Stimulated activated CD4-positive, alpha-beta T cell treated with anti-CD3 and anti-CD28 coated beads, Interleukin-2, amount 100 ng/mL, for 4 hours (primary cell): ENCODE data around the gene ESRRG.

ENCODE experiments used
- DNase-seq: peaks from one replicate; pipeline ENCODE4 v3.0.0-alpha.2; 2020; ENCODE audit warnings: low read depth

The ESRRG gene

DNA sequence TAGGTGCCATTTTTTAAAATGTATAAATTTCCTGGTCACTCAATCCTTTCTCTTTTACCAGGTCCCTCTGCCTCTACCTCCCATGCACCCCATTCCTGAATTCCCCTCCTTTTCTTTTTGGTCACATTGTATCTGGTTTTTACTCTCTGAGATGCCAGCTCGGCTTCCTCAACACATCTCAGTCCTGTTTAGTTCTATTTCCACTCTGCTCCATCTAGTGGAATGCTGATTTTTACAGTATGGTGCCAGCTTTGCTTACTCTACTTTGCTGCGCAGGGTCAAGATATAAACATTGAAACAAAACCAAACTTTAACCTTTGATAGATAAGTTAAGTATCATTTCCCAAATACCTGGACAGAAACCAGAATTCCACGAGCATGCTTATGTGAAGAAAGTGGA is 96.0 kb downstream of the ESRRG start:
- DNase-seq, result no peak

DNA sequence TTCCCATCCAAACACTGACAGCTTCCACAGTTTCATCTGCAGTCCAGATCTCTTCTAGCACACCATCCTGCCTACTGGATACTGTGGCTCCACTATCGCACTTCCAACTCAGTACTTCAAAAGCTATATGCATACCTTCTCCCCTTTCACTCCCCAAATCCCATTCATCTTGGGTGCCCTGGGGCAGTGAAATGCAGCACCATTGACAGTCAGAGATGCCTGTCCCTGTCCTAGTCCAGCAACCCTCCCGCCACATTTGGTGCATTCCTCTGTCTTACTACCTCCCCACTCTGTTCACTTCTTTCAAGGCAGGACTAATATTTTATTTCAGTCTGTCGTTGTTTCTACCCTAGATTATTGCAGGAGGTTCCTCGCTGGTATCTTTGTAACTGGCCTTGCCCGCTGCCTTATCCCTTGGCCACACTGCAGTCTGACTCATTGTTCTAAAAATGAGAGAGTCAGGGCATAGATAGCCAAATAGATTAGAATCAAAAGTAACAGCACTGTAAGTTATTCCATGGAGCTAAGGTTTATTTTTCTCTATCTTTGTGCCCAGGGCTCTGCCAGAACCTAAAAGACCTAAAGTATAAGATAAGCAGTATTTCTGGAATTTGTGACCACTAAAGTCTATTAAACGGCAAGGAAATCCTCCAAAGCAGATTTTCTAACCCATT is 96.7 kb downstream of the ESRRG start:
- DNase-seq, result no peak

DNA sequence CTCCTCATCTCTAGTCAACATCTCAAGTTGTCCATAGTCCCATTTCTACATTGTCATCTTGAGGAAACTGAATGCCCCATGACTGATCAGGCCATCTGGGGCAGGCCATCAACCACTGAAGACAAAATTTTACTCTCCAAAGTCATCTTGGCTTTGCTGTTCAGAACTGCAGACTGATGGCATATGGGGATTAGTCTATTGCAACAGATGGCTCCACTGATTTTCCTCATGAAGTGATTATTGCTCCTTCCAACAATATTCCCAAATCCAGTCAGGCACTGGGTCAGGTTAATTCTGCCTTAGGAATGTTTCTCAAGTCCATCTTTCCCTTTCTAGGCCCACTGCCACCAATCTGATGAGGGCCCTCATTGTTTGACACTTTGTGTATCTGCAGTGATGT is 101.7 kb downstream of the ESRRG start:
- no peak for DNase-seq

DNA sequence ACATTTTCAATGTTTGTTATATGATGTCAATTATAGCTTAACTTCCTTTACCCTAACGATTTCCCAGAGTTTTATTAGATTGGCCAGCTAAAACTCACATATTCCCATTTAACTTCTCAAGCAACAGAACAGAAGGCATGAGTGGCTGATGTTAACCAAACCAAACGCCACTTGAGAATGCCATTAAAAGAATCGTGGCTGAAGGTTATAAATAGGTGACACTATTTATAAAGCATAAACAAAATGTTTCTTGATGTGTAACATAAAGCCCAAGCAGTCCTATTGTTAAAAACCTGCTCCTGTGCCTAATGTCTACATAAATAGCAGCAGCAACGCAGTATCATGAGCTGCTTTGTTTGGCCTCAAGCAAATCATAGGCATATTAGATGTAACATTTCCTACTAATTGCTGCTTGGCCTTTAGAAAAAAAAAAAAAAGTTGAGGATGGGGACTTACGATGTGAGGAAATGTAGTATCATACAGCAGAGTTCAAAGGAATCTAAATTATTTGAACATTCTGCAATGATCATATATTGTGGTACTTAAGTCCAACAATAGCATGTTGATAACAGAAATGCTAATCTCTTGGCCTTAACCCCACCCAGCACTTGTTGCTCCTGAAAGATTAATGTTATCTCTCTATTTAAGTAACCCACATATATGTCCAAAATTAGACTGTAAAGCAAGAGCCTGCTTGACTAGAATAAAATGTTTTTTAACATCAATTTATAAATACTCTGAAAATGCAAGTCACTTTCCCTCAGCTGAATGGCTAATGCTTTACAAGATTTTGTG is 106.0 kb downstream of the ESRRG start:
- DNase-seq, result no peak

DNA sequence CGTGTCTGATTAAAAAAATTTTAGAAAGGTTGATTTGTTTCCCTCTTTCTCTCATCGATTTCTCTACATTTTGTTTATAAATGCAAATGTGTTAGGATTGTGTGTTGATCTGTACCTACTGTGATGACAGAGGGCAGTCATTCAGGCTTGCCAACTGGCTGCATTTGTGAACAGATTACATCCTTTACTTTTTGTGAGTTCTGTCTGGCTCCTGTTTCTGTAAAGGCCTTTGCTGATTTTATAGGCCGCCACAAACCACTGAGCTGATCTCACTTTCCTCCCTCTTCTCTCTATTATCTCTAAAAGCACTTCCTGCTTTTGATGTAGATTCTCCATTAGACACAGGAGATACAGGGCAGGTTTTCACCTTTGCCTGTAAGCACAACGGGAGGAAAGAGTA is 106.8 kb downstream of the ESRRG start:
- no peak for DNase-seq

DNA sequence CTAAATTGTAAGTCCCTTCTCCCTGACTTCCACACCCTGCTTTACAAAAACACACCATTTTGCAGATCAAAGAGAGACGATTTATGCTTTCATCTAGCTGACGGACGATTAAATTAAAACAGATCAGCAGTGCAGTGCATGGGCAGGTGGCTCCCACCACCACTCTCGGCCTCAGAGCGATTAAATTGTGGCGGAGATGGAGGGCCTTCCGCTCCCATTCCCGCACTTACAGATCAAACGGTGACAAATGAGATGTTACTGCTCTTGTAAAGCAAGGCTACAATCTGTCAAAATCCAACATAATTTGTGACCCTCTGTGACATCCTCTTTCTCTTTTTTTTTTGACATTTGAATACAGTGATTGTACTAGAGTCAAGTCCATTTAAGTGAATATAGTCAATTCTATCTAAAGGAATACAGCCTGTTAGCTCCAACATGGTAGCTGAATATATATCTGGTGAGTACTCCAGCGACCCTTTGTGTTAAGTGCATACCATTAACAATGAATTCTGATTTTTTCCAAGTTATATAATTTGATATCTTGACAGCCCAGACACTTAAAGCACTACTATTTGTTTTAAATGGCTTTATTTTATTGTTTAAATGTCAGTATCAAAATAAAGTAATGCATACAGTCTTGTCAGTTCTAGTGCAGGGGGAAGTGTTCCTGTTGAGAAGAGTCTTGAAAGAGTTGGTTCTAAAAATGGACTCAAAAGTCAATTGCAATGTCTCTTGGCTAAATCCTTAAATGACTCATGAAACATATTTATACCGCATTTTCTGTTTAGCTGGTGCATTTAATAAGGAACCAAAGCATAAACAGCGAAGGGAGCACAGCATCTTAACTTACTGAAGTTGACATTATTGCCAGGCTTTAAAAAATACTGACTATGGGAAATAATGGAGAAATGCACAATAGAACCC is 109.0 kb downstream of the ESRRG start:
- DNase-seq, result no peak

DNA sequence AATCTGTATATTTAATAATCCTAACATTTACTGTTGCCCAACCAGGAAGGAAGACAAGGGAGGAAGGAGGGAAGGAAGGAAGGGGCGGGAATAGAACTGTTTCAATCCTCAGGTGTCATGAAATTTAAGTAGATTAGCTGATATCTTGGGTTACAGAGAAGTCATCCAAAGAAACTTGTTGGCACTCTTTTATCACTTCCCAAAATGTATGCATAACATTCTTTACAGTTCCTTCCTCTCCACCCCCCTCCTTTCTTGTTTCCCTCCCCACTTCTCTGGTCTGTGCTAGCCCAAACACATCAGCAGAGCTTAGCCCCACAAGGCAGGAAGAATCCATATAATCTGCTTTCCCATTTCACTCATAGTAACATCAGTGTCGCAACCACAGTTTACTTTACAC is 110.9 kb downstream of the ESRRG start:
- DNase-seq, result no peak

DNA sequence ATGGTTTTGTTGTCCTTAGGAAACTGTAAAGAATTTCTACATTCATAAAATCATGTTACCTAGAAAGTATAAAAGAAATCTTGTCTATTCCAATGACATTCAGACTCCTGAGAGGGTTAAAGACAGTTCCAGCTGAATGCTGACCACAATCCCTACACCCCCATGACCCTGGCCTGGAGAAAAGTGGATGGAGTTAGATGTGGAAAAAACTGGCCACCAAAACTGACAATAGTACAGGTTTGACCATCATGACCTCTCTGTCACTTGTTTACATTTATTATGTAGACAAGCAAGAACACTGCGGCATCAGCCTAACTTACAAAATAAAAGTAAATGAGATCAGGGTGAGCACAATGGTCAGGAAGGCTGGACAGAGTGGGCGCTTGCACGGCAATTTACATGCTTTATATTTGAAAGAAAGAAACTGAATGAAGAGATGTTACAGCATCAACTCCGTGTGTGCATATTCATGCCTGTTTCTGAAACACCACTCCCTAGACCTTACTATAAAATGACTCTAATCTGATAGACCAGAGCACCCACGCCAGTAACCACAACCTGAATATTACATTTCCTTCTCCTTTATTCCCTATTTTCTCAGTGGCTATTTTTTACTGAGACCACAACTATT is 116.0 kb downstream of the ESRRG start:
- DNase-seq, result no peak

DNA sequence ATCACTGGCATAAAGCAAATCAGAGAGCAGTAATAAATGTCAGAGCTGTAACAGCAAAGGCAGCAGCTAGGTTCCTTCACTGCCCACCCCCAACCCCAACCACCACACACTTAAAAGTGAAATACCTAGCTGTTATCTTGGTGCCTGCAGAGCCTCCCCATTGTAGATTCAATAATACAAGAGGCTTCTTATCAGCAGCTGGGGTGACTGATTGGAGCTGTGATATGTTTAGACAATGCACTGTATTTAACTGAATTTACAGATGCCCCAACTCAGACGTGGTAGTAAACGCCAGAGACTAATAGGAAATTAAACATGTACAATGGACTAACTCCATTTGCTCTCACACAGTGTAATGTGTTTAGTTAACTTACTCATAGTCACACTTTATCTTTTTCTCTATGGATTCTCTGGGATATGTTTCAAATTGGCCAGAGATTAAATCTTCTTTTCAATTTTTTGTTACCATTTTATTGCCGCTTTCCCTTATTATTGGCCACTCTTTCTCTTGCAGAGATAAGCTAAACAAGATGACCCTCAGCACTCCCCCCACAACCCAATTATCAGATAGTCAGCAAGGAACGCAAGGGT is 117.1 kb downstream of the ESRRG start:
- DNase-seq, result no peak

DNA sequence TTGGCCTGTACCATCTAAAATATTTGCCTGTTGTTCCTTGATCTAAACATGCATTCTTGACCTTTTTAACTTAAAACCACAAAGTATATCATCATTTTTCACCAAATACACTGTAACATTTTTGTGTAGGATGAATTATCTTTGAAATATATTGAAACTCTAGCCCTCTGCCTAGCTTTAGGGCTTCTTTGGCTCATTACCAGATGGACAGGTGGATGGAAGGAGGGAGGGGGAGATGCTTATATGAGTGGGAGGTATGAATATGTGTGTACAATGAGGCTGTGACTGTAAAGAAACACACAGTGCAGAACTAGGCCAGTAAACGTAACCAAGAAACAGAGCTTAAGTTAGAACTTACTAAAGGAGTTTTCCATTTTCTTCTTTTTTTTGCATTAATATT is 118.5 kb downstream of the ESRRG start:
- no peak for DNase-seq

DNA sequence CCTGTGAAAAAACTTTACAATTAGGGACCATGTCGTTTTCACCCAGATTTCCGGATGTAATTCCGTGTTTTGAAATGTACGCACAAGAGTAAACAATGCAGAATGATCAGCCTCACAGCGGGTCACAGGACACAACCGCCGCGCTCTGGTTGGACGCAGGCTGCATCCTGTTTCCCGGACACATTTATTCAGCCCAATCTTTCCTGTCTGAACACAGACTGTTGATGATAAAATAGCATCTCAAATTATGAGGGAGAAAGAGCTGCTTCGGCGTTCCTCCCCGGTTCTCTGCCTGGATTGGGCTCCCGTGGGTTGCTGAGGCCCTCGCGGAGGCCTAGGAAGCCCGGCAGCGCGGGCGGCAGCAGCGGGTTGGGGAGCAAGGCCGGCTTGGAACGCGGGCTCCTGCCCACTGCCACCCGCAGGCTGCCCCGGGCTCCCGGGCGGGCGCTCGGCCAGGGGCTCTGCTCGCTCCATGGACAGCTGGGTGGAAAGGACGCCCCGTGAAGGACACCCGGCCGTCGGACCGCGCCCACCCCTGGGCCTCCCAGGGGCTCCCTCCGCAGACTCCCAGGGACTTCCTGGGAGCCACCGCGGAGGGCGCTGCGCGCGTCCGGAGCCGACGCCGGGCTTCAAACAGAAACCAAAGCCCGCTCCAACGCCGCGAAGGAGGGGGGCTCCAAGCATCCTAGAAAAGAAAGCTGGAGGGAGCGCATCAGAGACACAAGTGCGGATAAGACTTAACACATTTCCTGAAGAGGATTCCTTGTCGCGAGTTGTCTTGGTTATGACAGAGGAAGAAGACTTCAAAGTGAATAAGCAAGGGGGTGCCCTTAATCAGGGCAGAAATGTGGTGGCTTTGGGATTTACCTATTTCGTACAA is 122.3 kb downstream of the ESRRG start:
- DNase-seq, result no peak

DNA sequence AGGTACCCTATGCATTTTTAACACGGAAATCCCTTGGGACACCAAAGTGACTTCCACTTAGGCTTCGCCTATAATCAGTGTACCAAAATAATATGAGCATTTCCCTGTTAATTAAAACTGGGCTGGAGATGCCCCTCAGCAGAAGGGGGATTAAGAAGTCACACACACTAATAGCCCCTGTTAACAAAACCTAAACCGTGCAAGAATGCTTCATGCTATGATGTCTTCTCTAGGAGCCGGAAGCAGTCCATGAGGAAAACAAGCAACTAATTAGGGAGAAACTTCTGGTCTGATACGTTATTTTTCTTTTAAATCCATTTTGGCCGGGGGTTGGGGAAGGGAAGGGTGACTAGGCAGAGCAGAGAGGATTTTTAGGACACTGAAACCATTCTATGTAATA is 123.4 kb downstream of the ESRRG start:
- DNase-seq, result no peak

DNA sequence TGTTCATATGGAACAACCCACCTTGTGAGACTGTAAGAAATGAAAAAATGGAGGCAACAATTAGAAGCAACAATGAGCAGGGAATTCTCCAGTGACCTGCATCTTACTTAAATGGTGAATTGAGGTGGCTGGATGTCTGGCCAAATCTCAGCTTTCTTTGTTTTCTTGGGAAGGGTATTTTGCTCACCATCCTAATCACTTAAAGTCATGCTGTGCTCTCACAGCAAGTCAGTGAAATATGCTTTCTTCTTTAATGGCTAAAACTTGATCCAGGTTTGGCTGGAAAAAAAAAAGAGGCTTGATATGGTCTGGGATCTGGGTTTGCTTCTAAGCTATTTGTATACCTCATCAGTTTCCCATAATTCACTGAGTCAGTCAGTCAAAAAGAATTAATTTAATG is 124.8 kb downstream of the ESRRG start:
- DNase-seq, result no peak

DNA sequence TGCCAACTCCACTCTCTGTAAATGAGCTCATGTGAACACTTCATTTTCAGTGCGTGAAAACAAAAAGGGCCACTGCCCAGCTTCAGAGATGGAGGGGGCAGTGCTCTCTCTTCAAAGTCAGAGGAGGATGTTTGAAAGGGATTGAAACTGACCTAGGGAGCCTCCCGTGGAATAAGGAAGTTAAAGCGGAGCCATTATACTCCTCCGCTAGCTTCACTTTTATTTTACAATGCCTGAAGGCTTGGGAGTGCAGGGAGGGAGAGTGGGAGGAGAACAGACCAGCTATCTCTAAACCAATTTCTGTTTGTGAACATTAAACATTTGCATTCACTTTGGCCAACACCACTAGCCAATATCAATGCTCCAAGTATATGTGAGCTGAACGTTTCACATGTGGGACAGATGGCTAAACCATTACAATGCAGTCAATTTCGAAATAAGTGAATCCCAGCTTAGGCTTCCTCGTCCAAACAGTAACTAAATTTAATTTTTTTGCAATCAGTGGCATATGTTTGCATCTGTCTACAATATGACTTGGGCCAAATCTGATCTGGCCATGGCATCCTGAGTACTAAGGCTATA is 126.9 kb downstream of the ESRRG start:
- DNase-seq, result no peak

DNA sequence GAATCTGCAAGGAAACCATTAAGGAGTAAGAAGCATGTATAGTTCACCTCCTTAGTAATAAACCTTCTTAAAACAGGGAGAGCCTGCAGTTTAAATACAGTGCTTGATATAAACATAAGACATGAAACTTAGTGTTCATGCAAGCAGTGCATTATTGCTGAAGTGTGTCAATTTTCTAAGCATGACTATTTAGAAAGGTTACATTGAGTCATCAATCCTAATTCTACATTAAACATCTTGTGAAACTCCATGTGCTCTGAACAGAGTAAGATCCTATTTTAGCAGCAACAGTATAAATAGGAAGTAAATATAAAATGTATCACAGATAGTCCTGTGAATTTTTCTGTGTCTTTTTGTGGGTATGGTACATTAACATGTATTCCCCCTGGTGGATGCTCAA is 135.5 kb downstream of the ESRRG start:
- DNase-seq, result no peak

DNA sequence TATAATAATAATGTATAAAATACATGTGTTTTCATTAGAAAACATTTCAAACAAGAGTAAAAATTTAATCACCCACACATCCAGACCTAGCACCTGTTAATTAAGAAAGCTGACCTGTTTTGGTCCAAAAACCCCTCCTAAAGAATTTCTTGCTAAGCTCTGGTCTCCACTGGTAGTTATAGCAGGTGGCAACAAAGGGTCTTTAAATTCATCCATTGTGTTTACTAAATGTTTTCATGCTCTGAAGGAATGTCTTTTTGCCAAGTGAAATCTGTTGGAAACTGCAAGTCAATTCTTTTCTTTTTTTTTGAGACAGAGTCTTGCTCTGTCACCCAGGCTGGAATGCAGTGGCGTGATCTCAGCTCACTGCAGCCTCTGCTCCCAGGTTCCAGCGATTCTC is 141.1 kb downstream of the ESRRG start:
- DNase-seq, result no peak

DNA sequence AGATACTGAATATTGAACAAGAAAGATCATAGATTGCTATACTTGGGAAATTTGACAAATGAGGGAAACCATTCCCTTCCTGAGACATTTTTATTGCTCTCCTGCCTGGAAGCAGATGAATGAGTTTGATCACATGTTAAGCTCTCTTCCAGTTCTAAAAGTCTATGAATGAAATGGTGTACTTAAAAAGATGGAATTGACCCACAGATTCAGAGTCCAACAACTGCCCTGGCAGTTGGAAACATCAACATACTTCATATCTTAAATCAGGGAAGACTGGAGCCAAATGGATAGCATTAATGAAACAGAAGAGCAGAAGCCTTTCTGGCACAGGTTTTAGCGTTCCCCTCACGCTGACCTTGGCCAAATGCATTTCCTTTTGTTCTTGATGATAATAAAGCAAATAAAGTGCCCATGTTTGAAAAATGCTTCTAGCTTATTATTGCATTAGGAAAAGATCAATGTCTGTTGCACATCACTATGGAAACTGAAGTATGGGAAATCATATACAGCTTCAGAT is 142.6 kb downstream of the ESRRG start:
- DNase-seq, result no peak

DNA sequence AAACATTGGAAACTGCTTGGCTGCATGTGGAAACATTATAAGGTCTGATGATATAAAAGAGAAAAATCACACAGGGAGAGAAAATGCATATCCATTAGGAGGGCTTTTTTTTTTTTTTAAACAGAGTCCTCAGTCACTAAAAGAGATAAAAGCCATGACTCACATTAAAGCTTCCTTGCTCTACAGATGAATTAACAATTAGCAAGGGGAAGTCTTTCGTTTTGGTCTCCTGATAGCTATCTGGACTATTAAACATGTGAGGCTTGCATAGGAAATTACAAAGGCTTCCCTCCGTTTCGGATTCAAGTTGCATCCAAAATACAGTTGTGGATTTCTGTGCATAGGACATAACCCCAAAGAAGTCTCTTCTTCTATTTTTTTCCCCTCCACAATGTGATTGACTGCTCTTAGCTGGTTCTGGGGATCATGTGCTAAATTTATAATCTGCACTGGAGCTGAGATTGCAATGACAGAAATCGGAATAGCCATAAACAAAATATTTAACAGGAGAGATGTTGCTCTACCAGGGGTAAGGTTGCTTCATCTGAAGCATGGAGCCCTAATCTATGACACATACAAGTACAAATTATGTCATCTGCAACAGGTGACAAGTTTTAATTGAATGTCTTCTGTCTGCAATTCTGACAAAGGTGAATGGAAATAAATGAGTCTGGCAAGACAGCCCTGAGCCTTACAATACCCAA is 146.8 kb downstream of the ESRRG start:
- DNase-seq, result no peak

DNA sequence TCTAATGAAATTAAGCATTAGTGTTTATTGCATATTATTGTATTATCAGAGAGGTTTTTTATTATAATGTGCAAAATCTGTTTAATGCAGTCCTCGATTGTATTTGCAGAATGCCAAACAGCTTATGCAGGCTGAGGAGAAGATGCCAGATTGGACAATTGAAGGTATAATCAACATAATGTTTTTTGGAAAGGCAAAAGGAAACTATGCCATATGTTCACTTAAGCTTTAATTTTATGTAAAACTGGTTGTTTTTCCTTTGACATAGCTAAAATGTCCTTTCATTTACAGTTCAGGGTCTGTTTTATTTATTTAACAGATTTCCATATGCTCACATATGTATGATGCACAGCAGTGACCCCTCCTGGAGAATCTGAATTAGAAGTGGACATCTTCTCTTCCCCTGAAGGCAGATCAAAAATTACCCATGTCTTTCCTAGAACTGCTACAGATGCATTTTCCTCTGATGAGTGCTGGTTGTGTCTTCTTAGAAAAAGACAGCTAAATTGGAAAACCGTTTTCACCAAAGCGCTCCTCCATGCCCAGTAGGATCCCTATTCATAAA is 156.5 kb downstream of the ESRRG start:
- DNase-seq, result no peak
